Heart right ventricle (tissue), 16 donors: ENCODE data around the gene PRSS22. TPM values are rescaled to one million over a fixed set of nuclear protein-coding genes. Genes with fewer than 3 reads are reported as not detected.

ENCODE experiments used
- ATAC-seq, 8 donors: fragments of 200-7000 bp; cut with Tn5 transposase; one replicate each; pipeline ENCODE4 v1.9.1; 2020; ENCODE audit warnings: mild to moderate bottlenecking in 8 of 8, moderate library complexity in 8 of 8, moderate number of reproducible peaks in 1 of 8
- DNase-seq, 2 donors: peaks; one replicate each; pipeline ENCODE4 v3.0.0-alpha.2; 2020
- H3K27ac ChIP-seq, 10 donors: fragments of 200-600 bp; sonication (generic) in 2 of 10; one replicate each; pipeline versions ENCODE4 v1.5.0 to v1.8.0; 2020 to 2022; ENCODE audit warnings: mild to moderate bottlenecking in 3 of 10
- H3K27me3 ChIP-seq, 7 donors: fragments of 200-600 bp; one replicate each; pipeline ENCODE4 v1.8.0; 2021 to 2022; ENCODE audit warnings: mild to moderate bottlenecking in 2 of 7
- H3K36me3 ChIP-seq, 9 donors: fragments of 200-600 bp; sonication (generic) in 1 of 9; one replicate each; pipeline versions ENCODE4 v1.5.0 to v1.8.0; 2020 to 2022; ENCODE audit warnings: mild to moderate bottlenecking in 2 of 9
- H3K4me1 ChIP-seq, 9 donors: fragments of 200-600 bp; sonication (generic) in 1 of 9; one replicate each; pipeline versions ENCODE4 v1.5.0 to v1.8.0; 2020 to 2022; ENCODE audit warnings: mild to moderate bottlenecking in 4 of 9
- H3K4me3 ChIP-seq, 10 donors: fragments of 200-600 bp; sonication (generic) in 2 of 10; one replicate each; pipeline versions ENCODE4 v1.5.0 to v1.8.0; 2020 to 2022; ENCODE audit warnings: mild to moderate bottlenecking in 7 of 10, moderate library complexity in 2 of 10
- H3K9me3 ChIP-seq, 11 donors: fragments of 200-600 bp in 10 of 11; sonication (generic) in 2 of 11; one replicate each; pipeline versions ENCODE4 v1.5.0 to v1.8.0; 2013 to 2022; ENCODE audit warnings: mild to moderate bottlenecking in 2 of 11, control low read depth in 1 of 11, moderate library complexity in 1 of 11
- CTCF ChIP-seq, 9 donors: fragments of 200-600 bp; sonication (generic) in 2 of 9; IDR thresholded peaks; one replicate each; pipeline versions ENCODE4 v1.5.0 to v1.8.0; 2021 to 2022; ENCODE audit warnings: antibody characterized with exemption in 9 of 9, mild to moderate bottlenecking in 5 of 9, moderate library complexity in 1 of 9
- WGBS, 2 donors: extraction: QIAGEN DNeasy Blood & Tissue Kit; methylation state at CpG; one replicate each; pipeline ENCODE4 v1.1.7; 2013; ENCODE audit warnings: inconsistent platforms in 1 of 2; 5-methylcytosine and 5-hydroxymethylcytosine counted together
- intact Hi-C, 10 donors: fragments of 100-400 bp; cut with DNase I; formaldehyde crosslinking; loops; one replicate each; pipeline versions ENCODE4 v1.11.1 to v1.14.2; 2022
- polyA plus RNA-seq, 2 donors: library from polyadenylated mRNA; stranded (reverse); fragments of 200-250 nt; gene quantifications; one replicate each; pipeline ENCODE4 v1.2.3, GENCODE V29; 2013
- total RNA-seq, 10 donors: library from RNA; stranded (reverse); fragmentation: NEBNext Ultra II Directional in 3 of 10; extraction: Animal tissue kit (Norgen Biotek cat#: 25700) in 3 of 10; gene quantifications; one replicate each; pipeline versions ENCODE4 v1.2.1 to v1.2.4, GENCODE V29; 2021 to 2023
- donor health status: Arrhythmogenic right ventricular cardiomyopathy.
- donor health status: ischemic (EF 13 %, LVEDD 7.1; RV severe dilation, severe dysfunction).
- donor health status: healthy with polysubstance abuse.
- donor health status: DM: no; HTN: yes; CAD: no.
- donor health status: DM: no; HTN: no; CAD: no.
- donor health status: ischemic (EF 25% LVEDD 6.9; RV normal size, moderate dysfunction).
- donor health status: ischemic (EF 25% LVEDD 5.7; RV mildly dilated, moderate dysfunction).
- donor health status: healthy.
- donor health status: DM: yes; HTN: yes; CAD: no.
- donor health status: Ischemic cardiomyopathy.
- donor health status: ischemic (EF 35%, LVEDD 5.7; RV mildly dilated, moderate dysfunction).
- donor health status: nonischemic (EF 11% LVEDD 7.7; RV severe dilation, severe dysfunction).
- donor health status: DM: yes; HTN: yes; CAD: no.
- donor health status: PGD.
- donor health status: ischemic (EF 29% LVEDD 5.4; RV normal size, mild dysfunction).
- donor health status: nonischemic (EF 23%, LVEDD 6.1; RV moderate dilation, normal function).

Gene PRSS22
- total and polyA plus RNA-seq, 12 donors = 0.21 TPM; not detected in 11

- H3K36me3 ChIP-seq = no peaks in the 10 kb centered on the region
- intact Hi-C loops = no loop called here
- TF ChIP-seq CTCF (IDR thresholded peaks at IDR 0.05) = no peak
- WGBS, 2 donors = 70 to 71% methylated on average over 14 of the region's 14 CpGs
- H3K27me3 ChIP-seq = peaks cover 0 to 60% (median 28%) of the 10 kb centered on the region in 7 donors
- DNase-seq (no peak), ATAC-seq (no peak)
- no peaks in the 10 kb centered on the region for H3K9me3 ChIP-seq
- H3K4me3 ChIP-seq = no peak overlapping the region
- peaks cover 0 to 10% (median 0%) of the 10 kb centered on the region in 9 donors for H3K4me1 ChIP-seq
- H3K27ac ChIP-seq = no peak overlapping the region
Measured at GRCh38 chr16:2827831-2828520, 30.0 kb downstream of the PRSS22 start.

GRCh38 chr16:2827374-2827791, 30.6 kb downstream of the PRSS22 start:
- TF ChIP-seq CTCF (IDR thresholded peaks at IDR 0.05) = no peak
- 70 to 72% methylated on average over 15 of the region's 15 CpGs for WGBS, 2 donors

GRCh38 chr16:2826591-2827373, 31.2 kb downstream of the PRSS22 start:
- Histone ChIP-seq H3K27me3 (peaks cover 0 to 48% (median 23%) of the 10 kb centered on the region in 7 donors), H3K36me3 (no peaks in the 10 kb centered on the region), H3K4me1 (peaks cover 0 to 10% (median 0%) of the 10 kb centered on the region in 9 donors), H3K4me3 (no peak overlapping the region), H3K27ac (no peak overlapping the region), H3K9me3 (no peaks in the 10 kb centered on the region)
- WGBS, 2 donors = 71 to 74% methylated on average over 19 of the region's 19 CpGs
- no peak for ATAC-seq
- no peak for DNase-seq
- no peak for TF ChIP-seq CTCF (IDR thresholded peaks at IDR 0.05)
- intact Hi-C loops = no loop called here

More at GRCh38 chr16:2827374-2827791, 30.6 kb downstream of the PRSS22 start:
- no peaks in the 10 kb centered on the region for H3K36me3 ChIP-seq
- no peak overlapping the region for H3K27ac ChIP-seq
- no peak overlapping the region for H3K4me3 ChIP-seq
- intact Hi-C loops = no loop called here
- DNase-seq (no peak), ATAC-seq (no peak)
- peaks cover 0 to 10% (median 0%) of the 10 kb centered on the region in 9 donors for H3K4me1 ChIP-seq
- no peaks in the 10 kb centered on the region for H3K9me3 ChIP-seq
- peaks cover 0 to 54% (median 27%) of the 10 kb centered on the region in 7 donors for H3K27me3 ChIP-seq

GRCh38 chr16:2825906-2826305, 32.1 kb downstream of the PRSS22 start:
- H3K9me3 ChIP-seq = no peaks in the 10 kb centered on the region
- H3K27ac ChIP-seq = no peak overlapping the region
- H3K4me1 ChIP-seq = peaks cover 0 to 10% (median 0%) of the 10 kb centered on the region in 9 donors
- intact Hi-C loops = no loop called here
- DNase-seq (no peak), ATAC-seq (no peak)
- H3K36me3 ChIP-seq = no peaks in the 10 kb centered on the region
- no peak for TF ChIP-seq CTCF (IDR thresholded peaks at IDR 0.05)
- H3K27me3 ChIP-seq = peaks cover 0 to 41% (median 23%) of the 10 kb centered on the region in 7 donors
- H3K4me3 ChIP-seq = no peak overlapping the region
- 76% methylated on average over 11 of the region's 11 CpGs for WGBS, 2 donors
